Myocyte (in vitro differentiated cells): ENCODE results near the gene DSC1. TPM values are rescaled to one million over a fixed set of nuclear protein-coding genes. Genes with fewer than 3 reads are reported as not detected.

ENCODE experiments used
- DNase-seq: peaks from one replicate; pipeline ENCODE4 v3.0.0-alpha.2; 2012; ENCODE audit warnings: low read depth
- total RNA-seq: library from RNA; depleted of rRNA; stranded (reverse); fragments of >200 nt; gene quantifications from 2 replicates; pipeline ENCODE4 v1.2.3, GENCODE V29; 2014

Gene DSC1
- total RNA-seq, 1 donor from 2014 or later = not detected

DNA sequence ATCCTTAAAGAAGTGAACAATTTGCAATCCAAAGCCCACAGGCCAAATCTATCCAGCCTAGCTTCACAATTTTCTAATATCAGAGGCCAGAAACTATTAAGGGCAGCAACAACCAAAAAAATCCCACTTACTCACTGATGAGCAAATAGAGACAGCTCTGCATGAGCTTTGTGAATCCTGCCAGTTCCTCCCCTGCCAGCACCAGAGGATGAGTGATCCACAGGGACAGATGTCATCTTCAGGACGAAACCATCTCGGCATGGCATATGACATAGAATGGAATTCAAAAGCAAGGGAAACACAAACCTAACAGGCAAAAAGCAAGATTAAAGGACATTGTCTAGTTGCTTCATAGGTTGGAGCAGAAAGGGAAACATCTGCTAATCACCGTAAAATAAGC lies 58.2 kb downstream of the DSC1 start:
- no peak for DNase-seq

DNA sequence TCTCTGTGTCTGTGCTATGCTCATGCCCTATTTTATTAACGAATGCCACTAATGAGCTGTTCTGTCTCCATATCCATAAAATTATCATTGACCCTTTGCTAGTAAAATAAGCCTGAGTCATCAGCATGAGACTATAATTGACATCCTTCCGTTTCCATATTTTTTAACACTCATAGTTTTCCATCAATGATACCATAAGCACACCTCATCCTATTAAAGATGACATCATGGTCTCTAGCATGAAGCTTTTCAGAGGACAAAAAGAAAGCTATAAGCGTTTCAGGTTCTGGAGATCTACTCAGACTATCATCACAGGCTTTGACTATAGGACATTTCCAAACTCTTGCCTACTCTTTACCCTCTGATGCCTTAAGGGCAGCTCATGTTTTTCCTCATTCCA lies 59.2 kb downstream of the DSC1 start:
- no peak for DNase-seq

DNA sequence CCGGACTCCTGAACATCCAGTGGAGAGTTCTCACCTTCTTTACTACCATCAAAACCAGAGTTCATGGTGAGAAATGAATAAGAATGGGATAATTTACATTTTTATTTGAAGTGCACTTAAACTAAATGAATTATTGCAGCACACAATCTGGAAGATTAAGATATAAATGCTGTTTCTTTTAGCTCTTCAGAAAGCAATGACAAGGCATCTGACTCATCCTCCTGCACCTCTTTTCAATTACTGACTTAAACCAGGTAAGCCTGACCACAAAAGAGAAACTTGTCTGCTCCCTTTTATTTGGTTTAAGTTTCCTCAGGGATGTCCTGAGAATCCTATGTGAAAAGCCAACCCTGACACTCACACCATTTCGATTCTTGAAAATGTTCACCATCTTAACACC lies 59.7 kb downstream of the DSC1 start:
- no peak for DNase-seq

DNA sequence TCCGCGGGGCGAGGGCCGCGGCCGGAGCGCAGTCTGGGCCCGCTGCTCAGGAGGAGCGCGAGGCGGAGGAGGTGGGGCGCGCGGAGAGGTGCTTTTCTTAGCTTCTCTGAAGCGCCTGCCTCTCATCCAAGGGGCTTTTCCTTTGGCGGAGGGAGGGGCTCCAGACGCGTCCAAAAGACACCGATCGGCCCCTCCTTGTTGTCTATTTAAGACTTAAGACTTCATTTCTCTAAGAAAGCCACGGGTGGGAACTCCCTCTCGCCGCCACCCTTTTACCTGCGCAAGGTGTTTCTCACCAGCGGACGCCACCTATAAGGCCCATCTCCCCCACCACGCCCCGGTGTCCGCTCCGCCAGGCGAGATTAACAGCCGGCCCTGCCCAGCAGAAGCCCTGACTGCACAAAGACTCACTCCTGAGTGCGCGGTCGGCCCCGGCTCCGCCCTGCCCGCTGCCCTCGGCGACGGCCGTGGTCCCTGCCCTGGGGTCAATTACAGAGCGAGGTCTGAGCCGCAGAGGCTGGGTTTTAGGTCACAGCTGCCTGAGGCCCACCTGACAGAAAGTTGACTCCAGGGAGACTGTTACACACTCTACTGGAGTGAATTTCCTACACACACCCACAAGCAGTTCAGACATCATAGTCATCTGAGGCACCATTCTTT lies 60.5 kb downstream of the DSC1 start, which contains the start of gene DSC2:
TSS of gene DSC2 (minus strand) at position 397 of the 660 bp plus-strand sequence. CDS start 450 bp downstream, outside the sequence.
- no peak for DNase-seq

DNA sequence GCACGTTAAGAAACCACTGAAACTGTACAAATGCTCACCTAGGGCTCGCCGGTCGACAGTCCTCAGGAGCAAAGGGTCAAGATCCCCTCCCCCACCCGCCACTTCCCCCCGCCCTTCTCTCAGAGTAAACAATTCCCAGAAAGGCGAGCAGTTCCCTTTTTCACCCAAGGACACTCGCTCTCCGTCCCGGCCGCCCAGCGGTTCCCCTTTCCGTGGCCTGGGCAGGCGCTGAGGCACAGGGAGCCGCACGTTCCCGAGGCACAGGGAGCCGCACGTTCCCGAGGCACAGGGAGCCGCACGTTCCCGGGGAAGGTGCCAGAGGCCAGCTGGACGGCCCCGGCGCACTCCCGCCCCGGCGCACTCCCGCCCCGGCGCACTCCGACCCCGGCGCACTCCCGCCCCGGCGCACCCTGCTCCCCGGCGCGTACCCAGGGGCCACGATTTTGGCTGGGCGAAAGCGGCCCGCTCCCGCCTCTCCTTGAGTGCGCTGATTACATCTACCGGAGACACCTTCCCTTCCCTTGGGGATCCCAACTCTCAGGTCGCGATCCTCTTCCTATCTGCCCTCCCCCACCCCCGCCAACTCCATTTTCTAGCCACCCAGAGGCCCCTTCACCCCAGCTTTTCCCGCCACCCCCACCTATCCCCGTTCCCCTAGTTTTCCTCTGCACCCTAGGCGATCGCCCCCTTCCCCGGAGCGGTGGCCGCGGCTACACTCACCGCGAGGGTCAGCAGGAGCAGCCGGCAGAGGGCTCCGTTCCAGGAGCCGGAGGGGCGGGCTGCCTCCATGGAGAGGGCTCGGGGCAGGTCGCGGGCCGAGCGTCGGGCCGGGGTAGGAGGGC lies 61.3 kb downstream of the DSC1 start:
- DNase-seq = no peak

DNA sequence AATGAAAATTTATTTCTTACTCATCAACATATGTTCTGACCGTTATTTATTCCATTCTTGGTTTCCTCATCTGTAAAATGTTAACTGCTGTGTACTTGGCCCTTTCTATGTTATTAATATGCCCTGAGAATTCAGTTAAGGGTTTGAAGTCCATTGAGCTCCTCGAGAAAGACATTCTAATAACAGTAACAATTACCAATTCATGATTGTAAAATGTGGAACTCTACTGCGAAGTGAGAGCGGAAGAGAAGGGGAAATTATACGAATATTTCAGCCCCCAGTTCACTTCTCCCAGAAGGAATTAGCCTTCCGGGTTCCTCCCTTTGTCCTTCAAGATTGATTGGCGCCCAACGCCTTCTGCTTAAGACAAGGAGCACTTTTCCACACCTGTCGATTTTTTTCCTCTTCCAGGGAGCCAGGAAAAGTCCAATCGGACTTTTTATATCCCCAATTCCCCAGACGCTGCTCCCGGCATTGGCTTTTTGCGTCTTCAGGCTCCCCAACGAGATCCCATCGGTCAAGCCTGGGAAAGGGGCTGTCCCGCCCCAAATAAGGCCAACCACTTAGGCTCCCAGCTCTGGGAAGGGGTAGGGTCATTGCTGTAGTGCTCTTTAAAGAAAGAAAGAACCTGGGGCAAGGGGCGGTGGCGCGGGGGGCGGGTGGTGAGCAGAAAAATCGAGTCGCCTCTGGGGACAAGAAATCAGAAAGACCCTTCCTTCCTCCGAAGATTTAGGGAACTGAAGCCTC lies 62.0 kb downstream of the DSC1 start:
- no peak for DNase-seq

DNA sequence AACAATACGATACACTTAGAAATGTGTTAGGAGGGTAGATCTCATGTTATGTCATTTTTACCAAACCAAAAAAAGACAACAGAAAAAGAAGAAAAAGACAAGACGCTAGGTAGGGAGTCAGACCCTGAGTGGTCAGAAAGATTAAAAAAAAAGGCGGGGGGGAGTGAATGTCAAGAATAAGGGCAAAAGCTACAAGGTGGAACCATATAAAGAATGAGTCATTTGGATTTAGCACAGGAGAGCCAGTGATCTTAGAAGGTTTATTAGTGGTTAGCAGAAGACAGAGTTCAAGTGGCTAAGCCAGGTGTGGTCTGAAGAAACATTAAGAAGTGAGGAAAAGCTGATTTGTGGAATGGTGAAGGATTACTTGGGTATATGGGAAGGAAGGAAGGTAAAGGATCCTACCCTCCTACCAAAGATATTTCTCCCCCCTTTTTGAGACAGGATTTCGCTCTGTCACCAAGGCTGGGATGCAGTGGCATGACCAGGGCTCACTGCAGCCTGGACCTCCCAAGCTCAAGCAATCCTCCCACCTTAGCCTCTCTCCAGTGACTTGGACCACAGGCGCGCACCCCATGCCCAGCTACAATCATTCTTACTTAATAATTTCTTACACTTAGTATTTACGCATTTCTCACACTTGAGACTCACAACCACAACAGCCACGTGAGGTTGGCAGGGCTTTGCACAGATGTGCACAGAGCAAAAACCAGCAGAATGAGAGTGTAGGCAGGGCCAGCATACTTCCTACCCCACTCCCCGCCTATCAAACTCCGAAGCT lies 63.0 kb downstream of the DSC1 start:
- no peak for DNase-seq

DNA sequence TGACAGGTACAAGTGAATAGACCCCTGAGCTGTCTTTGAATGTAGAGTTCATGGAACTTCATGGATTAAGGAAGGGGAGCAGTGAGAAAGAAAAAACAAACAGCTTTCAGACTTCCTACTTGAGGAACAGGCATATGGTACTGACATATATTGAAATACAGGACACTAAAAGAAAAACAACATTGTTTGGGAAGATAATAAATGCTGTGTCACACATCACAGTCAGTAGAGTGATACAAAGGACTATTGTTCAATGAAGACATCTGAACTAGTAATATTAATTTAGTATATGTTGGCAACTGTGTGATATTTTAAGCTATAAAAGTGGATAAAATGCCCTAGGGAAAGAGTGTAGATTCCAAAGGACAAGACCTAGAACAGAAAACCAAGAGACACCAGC lies 63.8 kb downstream of the DSC1 start:
- no peak for DNase-seq

DNA sequence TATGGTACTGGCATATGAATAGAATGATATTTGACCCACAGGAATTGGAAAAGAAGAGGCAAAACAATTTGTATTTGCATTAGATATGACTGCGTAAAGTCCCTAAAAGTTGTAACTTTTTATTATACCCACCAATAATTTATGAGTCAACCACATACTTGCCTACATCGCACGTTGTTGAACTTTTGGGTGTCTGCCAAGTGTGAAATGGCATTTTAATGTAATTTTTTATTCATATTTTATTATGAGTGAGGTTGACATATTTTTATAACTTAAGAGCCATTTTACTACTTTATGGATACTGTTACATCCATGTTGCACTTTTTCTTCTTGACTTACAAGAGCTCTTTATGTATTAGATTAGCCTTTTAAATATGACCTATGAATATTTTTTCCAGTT lies 65.0 kb downstream of the DSC1 start:
- no peak for DNase-seq

DNA sequence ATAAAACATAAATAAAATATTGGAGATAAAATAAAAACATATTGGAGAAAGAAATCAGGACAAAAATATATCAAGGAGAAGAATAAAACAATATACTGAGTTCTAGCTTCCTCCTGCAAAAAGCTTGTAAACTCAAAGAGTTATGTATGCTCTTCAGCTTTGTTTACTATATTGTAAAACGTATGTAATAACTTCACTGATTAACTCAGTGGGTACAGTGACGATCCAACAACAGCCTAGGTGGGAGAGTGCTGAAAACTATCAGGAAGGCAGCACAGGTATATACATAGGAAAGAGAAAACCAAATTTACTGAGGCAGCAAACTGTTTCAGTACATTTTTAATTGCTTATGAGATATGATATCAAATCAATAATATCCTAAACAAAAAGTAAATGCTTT lies 68.8 kb downstream of the DSC1 start:
- DNase-seq = no peak

DNA sequence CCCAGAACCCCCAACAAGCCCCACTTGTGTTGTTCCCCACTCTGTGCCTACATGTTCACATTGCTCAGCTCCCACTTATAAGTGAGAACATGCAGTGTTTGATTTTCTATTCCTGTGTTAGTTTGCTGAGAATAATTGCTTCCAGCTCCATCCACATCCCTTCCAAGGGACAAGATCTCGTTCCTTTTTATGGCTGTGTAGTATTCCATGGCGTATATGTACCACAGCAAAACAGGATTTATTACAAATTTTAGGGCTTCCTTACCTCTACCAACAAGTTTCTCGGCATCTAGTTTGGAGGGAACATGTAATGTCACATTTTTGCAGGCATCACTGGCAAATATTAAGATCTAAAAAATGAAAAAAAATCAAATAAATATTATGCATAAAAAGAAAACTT lies 69.4 kb downstream of the DSC1 start:
- DNase-seq = no peak

DNA sequence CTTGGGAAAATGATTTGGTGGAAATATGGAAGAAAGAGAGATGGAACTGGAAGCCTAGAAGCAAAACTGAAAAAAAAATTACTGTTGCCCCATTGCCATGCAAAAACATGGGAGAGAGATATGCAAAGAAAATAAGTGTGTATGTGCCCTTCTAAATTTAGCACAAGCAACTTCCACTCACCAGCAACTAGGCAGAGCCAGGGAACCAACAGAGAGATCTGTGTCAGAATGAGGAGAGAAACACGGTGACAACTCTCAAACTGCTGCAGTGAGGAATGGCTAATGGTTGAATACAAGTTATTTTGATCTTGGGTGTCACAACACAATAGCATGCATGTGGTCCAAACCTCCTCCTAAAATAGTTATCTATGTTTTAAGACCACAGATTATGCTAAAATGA lies 71.3 kb downstream of the DSC1 start:
- DNase-seq = no peak

DNA sequence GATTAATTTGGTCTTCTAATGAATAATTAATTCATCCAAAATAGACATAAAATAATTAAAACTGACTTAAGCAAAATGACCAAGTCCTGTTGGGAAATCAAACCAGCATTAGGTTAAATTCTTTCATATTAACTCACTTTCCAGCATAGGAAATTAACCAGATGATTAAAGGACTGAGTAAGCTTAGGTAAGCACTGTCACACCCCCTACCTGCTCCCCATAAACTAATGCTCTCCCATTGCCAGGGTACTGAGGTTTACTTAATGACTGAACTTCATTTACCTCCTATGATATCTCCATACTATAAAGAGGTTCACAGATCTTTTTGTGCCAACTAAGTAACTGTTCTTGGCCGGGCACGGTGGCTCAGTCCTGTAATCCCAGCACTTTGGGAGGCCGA lies 74.1 kb downstream of the DSC1 start:
- no peak for DNase-seq

DNA sequence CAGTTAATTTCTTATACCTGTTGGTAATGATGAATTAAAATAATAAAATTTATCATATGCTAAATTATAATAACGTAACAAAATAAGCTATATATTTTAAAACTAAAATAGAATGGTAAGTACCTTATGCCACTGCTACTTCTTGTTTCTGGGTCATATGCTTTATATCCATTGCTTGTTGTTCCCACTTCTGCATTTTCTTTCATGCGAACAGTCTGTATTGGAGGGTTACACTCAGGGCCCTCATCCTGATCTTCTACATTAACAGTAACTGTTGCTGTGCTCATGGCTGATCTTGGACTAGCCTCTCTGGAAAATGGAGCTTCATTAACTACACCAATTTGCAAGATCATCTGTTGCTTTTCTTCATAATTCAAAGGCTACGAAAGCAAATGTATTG lies 82.7 kb downstream of the DSC1 start:
- no peak for DNase-seq

Other genes starting within 250 kb of the DSC1 start
- not detected in 2 replicates for gene DSC3, start 120.1 kb downstream of the DSC1 start, total RNA-seq
- not detected in 2 replicates for gene DSC2, start 60.4 kb downstream of the DSC1 start, total RNA-seq
- gene DSG1, start 155.3 kb upstream of the DSC1 start, total RNA-seq = not detected in 2 replicates
- not detected in 2 replicates for gene DSG4, start 213.9 kb upstream of the DSC1 start, total RNA-seq